ENCODE data around the gene HOOK2.
"Not testable (repeated sequence)": the region's sequence is repeated elsewhere in the genome, so short reads cannot be mapped to it uniquely, and the experiment has no call there.

Gene HOOK2

DNA sequence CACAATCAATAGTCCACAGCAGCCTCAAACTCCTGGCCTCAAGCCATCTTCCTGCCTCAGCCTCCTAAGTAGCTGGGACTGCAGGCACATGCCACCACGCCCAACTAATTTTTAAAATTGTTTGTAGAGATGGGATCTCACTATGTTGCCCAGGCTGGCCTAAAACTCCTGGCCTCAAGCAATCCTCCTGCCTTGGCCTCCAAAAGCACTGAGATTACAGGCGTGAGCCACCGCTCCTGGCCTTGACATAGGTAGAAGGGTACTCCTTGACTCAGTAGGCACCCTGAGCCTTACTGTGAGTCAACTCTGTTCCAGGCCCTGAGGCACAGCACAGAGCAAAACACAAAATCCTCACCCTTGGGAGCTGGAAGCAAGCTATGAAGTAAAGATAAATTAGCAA, 59.4 kb downstream of the HOOK2 start:
- H3K9me3 Mint-ChIP-seq = no peaks in the 10 kb centered on the region
- no peak overlapping the region for H3K27ac Mint-ChIP-seq
- no peak overlapping the region for H3K4me3 Mint-ChIP-seq
- H3K4me1 Mint-ChIP-seq (ENCODE audit: low read depth) = peaks cover 18% of the 10 kb centered on the region
- no peaks in the 10 kb centered on the region for H3K27me3 Mint-ChIP-seq
- peaks cover 86% of the 10 kb centered on the region for H3K36me3 Mint-ChIP-seq (ENCODE audit: low read depth)
- intact Hi-C loops (cut with micrococcal nuclease) = no loop called here

- Mint-ChIP-seq H3K9me3 (no peaks in the 10 kb centered on the region), H3K27me3 (no peaks in the 10 kb centered on the region), H3K4me1 (ENCODE audit: low read depth) (peaks cover 12% of the 10 kb centered on the region), H3K36me3 (ENCODE audit: low read depth) (peaks cover 88% of the 10 kb centered on the region), H3K27ac (no peak overlapping the region), H3K4me3 (no peak overlapping the region)
- intact Hi-C loops (cut with micrococcal nuclease) = no loop called here
Observed at GRCh38 chr19:12715102-12715501, 60.2 kb downstream of the HOOK2 start.

DNA sequence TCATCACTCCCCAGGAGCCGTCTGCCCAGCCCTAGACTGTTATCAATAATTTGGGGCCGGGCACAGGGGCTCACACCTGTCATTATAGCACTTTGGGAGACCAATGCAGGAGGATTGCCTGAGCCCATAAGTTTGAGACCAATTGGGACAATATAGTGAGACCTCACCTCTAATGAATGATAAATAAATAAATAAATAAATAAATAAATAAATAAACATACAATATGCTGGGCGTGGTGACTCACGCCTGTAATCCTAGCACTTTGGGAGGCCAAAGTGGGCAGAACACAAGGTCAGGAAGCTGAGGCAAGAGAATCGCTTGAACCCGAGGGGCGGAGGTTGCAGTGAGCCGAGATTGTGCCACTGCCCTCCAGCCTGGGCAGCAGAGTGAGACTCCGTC, 62.0 kb downstream of the HOOK2 start:
- H3K36me3 Mint-ChIP-seq (ENCODE audit: low read depth) = peaks cover 95% of the 10 kb centered on the region
- intact Hi-C loops (cut with micrococcal nuclease); H3K4me1 Mint-ChIP-seq (ENCODE audit: low read depth); H3K27me3 Mint-ChIP-seq; H3K9me3 Mint-ChIP-seq; H3K4me3 Mint-ChIP-seq; H3K27ac Mint-ChIP-seq: not testable (repeated sequence)

Measured in dendritic cell treated with granulocyte-macrophage colony-stimulating factor and Interleukin-4, amounts not matched to agents 40 ng/mL and 50 ng/mL, for 4 days (primary cell).